ENCODE measurements around the gene TBL1Y. TPM values are rescaled to one million over a fixed set of nuclear protein-coding genes. Genes with fewer than 3 reads are reported as not detected.

The TBL1Y gene
- total RNA-seq, 1 donor from 2014 or later, result not detected

GRCh38 chrY:6989886-6990620 lies 79.6 kb downstream of the TBL1Y start:
- no peaks in the 10 kb centered on the region for H3K9me3 Mint-ChIP-seq
- no peaks in the 10 kb centered on the region for H3K4me1 Mint-ChIP-seq (ENCODE audit: low read depth)
- H3K4me3 Mint-ChIP-seq, result no peak overlapping the region
- H3K27ac Mint-ChIP-seq, result no peak overlapping the region
- no peaks in the 10 kb centered on the region for H3K36me3 Mint-ChIP-seq (ENCODE audit: low read depth)
- intact Hi-C loops (cut with micrococcal nuclease), result no loop called here
- no peak for DNase-seq (ENCODE audit: low spot score)
- H3K27me3 Mint-ChIP-seq (ENCODE audit: insufficient read depth), result peaks cover 3% of the 10 kb centered on the region

GRCh38 chrY:6992041-6992440 lies 81.5 kb downstream of the TBL1Y start:
- DNase-seq (ENCODE audit: low spot score), result no peak
- H3K9me3 Mint-ChIP-seq, result no peaks in the 10 kb centered on the region
- no peaks in the 10 kb centered on the region for H3K36me3 Mint-ChIP-seq (ENCODE audit: low read depth)
- intact Hi-C loops (cut with micrococcal nuclease), result no loop called here
- no peaks in the 10 kb centered on the region for H3K4me1 Mint-ChIP-seq (ENCODE audit: low read depth)
- no peak overlapping the region for H3K27ac Mint-ChIP-seq
- H3K27me3 Mint-ChIP-seq (ENCODE audit: insufficient read depth), result peaks cover 3% of the 10 kb centered on the region
- H3K4me3 Mint-ChIP-seq, result no peak overlapping the region

GRCh38 chrY:6995987-6996386 lies 85.5 kb downstream of the TBL1Y start:
- Mint-ChIP-seq H3K9me3 (no peaks in the 10 kb centered on the region), H3K4me3 (no peak overlapping the region), H3K27me3 (ENCODE audit: insufficient read depth) (peaks cover 3% of the 10 kb centered on the region), H3K4me1 (ENCODE audit: low read depth) (no peaks in the 10 kb centered on the region), H3K36me3 (ENCODE audit: low read depth) (no peaks in the 10 kb centered on the region), H3K27ac (no peak overlapping the region)
- intact Hi-C loops (cut with micrococcal nuclease), result no loop called here
- no peak for DNase-seq (ENCODE audit: low spot score)

- Mint-ChIP-seq H3K4me1 (ENCODE audit: low read depth) (no peaks in the 10 kb centered on the region), H3K4me3 (no peak overlapping the region), H3K27ac (no peak overlapping the region), H3K36me3 (ENCODE audit: low read depth) (no peaks in the 10 kb centered on the region), H3K27me3 (ENCODE audit: insufficient read depth) (peaks cover 3% of the 10 kb centered on the region), H3K9me3 (no peaks in the 10 kb centered on the region)
- DNase-seq (ENCODE audit: low spot score), result no peak
- intact Hi-C loops (cut with micrococcal nuclease), result no loop called here
Measured at GRCh38 chrY:6997503-6998066, 87.1 kb downstream of the TBL1Y start.

GRCh38 chrY:6999905-7000304 lies 89.4 kb downstream of the TBL1Y start:
- H3K4me3 Mint-ChIP-seq, result no peak overlapping the region
- peaks cover 3% of the 10 kb centered on the region for H3K27me3 Mint-ChIP-seq (ENCODE audit: insufficient read depth)
- H3K9me3 Mint-ChIP-seq, result no peaks in the 10 kb centered on the region
- H3K4me1 Mint-ChIP-seq (ENCODE audit: low read depth), result no peaks in the 10 kb centered on the region
- no peaks in the 10 kb centered on the region for H3K36me3 Mint-ChIP-seq (ENCODE audit: low read depth)
- H3K27ac Mint-ChIP-seq, result no peak overlapping the region
- no peak for DNase-seq (ENCODE audit: low spot score)
- intact Hi-C loops (cut with micrococcal nuclease), result no loop called here

- no peak overlapping the region for H3K4me3 Mint-ChIP-seq
- intact Hi-C loops (cut with micrococcal nuclease), result no loop called here
- H3K4me1 Mint-ChIP-seq (ENCODE audit: low read depth), result no peaks in the 10 kb centered on the region
- peaks cover 3% of the 10 kb centered on the region for H3K27me3 Mint-ChIP-seq (ENCODE audit: insufficient read depth)
- H3K9me3 Mint-ChIP-seq, result no peaks in the 10 kb centered on the region
- no peak for DNase-seq (ENCODE audit: low spot score)
- H3K27ac Mint-ChIP-seq, result no peak overlapping the region
- H3K36me3 Mint-ChIP-seq (ENCODE audit: low read depth), result no peaks in the 10 kb centered on the region
Measured at GRCh38 chrY:7002581-7002980, 92.1 kb downstream of the TBL1Y start.

- H3K27me3 Mint-ChIP-seq (ENCODE audit: insufficient read depth), result peaks cover 6% of the 10 kb centered on the region
- no peaks in the 10 kb centered on the region for H3K36me3 Mint-ChIP-seq (ENCODE audit: low read depth)
- no peak overlapping the region for H3K4me3 Mint-ChIP-seq
- no peak for DNase-seq (ENCODE audit: low spot score)
- H3K9me3 Mint-ChIP-seq, result no peaks in the 10 kb centered on the region
- H3K27ac Mint-ChIP-seq, result no peak overlapping the region
- intact Hi-C loops (cut with micrococcal nuclease), result no loop called here
- no peaks in the 10 kb centered on the region for H3K4me1 Mint-ChIP-seq (ENCODE audit: low read depth)
Measured at GRCh38 chrY:7007911-7008310, 97.4 kb downstream of the TBL1Y start.

- Mint-ChIP-seq H3K36me3 (ENCODE audit: low read depth) (no peaks in the 10 kb centered on the region), H3K4me3 (no peak overlapping the region), H3K9me3 (no peaks in the 10 kb centered on the region), H3K4me1 (ENCODE audit: low read depth) (no peaks in the 10 kb centered on the region), H3K27ac (no peak overlapping the region), H3K27me3 (ENCODE audit: insufficient read depth) (peaks cover 3% of the 10 kb centered on the region)
- no peak for DNase-seq (ENCODE audit: low spot score)
- intact Hi-C loops (cut with micrococcal nuclease), result no loop called here
Measured at GRCh38 chrY:7008578-7009355, 98.3 kb downstream of the TBL1Y start.

- H3K36me3 Mint-ChIP-seq (ENCODE audit: low read depth), result no peaks in the 10 kb centered on the region
- H3K27me3 Mint-ChIP-seq (ENCODE audit: insufficient read depth), result peaks cover 3% of the 10 kb centered on the region
- H3K27ac Mint-ChIP-seq, result no peak overlapping the region
- intact Hi-C loops (cut with micrococcal nuclease), result no loop called here
- H3K4me3 Mint-ChIP-seq, result no peak overlapping the region
- no peaks in the 10 kb centered on the region for H3K9me3 Mint-ChIP-seq
- H3K4me1 Mint-ChIP-seq (ENCODE audit: low read depth), result no peaks in the 10 kb centered on the region
- no peak for DNase-seq (ENCODE audit: low spot score)
Measured at GRCh38 chrY:7013051-7013450, 102.6 kb downstream of the TBL1Y start.

GRCh38 chrY:7016521-7016920 lies 106.0 kb downstream of the TBL1Y start:
- Mint-ChIP-seq H3K27me3 (ENCODE audit: insufficient read depth) (peaks cover 3% of the 10 kb centered on the region), H3K27ac (no peak overlapping the region), H3K9me3 (no peaks in the 10 kb centered on the region), H3K36me3 (ENCODE audit: low read depth) (no peaks in the 10 kb centered on the region), H3K4me1 (ENCODE audit: low read depth) (no peaks in the 10 kb centered on the region), H3K4me3 (no peak overlapping the region)
- intact Hi-C loops (cut with micrococcal nuclease), result no loop called here
- no peak for DNase-seq (ENCODE audit: low spot score)

GRCh38 chrY:7017244-7018080 lies 107.0 kb downstream of the TBL1Y start:
- H3K4me1 Mint-ChIP-seq (ENCODE audit: low read depth), result no peaks in the 10 kb centered on the region
- no peak overlapping the region for H3K27ac Mint-ChIP-seq
- no peaks in the 10 kb centered on the region for H3K27me3 Mint-ChIP-seq (ENCODE audit: insufficient read depth)
- intact Hi-C loops (cut with micrococcal nuclease), result no loop called here
- no peaks in the 10 kb centered on the region for H3K9me3 Mint-ChIP-seq
- no peak for DNase-seq (ENCODE audit: low spot score)
- no peak overlapping the region for H3K4me3 Mint-ChIP-seq
- no peaks in the 10 kb centered on the region for H3K36me3 Mint-ChIP-seq (ENCODE audit: low read depth)

GRCh38 chrY:7039037-7039436 lies 128.5 kb downstream of the TBL1Y start:
- no peak overlapping the region for H3K27ac Mint-ChIP-seq
- H3K36me3 Mint-ChIP-seq (ENCODE audit: low read depth), result no peaks in the 10 kb centered on the region
- H3K4me1 Mint-ChIP-seq (ENCODE audit: low read depth), result no peaks in the 10 kb centered on the region
- DNase-seq (ENCODE audit: low spot score), result no peak
- no peak overlapping the region for H3K4me3 Mint-ChIP-seq
- H3K9me3 Mint-ChIP-seq, result no peaks in the 10 kb centered on the region
- H3K27me3 Mint-ChIP-seq (ENCODE audit: insufficient read depth), result no peaks in the 10 kb centered on the region
- intact Hi-C loops (cut with micrococcal nuclease), result no loop called here

GRCh38 chrY:7040662-7041061 lies 130.2 kb downstream of the TBL1Y start:
- Mint-ChIP-seq H3K27ac (no peak overlapping the region), H3K4me3 (no peak overlapping the region), H3K27me3 (ENCODE audit: insufficient read depth) (no peaks in the 10 kb centered on the region), H3K36me3 (ENCODE audit: low read depth) (no peaks in the 10 kb centered on the region), H3K9me3 (no peaks in the 10 kb centered on the region), H3K4me1 (ENCODE audit: low read depth) (no peaks in the 10 kb centered on the region)
- intact Hi-C loops (cut with micrococcal nuclease), result no loop called here
- DNase-seq (ENCODE audit: low spot score), result no peak
